ENCODE results near the gene MYBPH.

DNA sequence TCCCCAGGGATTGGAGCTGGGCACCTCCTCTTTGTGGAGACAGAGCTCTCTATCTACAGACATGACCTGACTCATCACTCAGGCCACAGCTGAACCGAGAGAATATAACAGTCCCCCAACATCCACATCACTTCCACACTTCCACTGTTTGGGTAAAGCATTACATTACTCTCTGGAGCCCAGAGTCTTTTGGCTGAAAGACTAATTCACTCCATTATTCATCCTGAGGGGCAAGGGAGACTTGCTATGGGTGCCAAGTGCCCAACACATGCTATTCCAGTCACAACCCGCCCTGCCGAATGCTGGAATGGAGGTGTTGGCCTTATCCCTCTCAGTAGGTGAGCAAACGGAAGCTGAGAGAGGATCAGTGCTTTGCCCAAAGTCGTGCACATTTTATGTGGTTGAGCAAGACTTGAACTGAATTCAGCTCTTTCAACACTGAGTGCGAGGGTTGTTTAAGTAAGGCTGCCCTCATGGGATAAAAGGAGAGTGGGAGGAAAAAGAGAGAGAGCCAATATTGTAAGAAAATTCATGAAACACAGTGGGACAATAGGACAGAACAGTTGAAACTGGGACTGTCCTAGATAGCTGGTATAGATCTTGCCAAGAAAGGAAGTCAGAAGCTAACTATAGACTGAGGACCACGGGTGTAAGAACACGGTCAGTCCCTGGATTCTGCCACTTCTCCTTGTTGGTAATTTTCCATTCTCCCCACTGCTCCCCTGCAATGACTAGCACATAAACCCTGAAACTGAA is 24.4 kb upstream of the MYBPH start:
- TF ChIP-seq, protein P1, sequence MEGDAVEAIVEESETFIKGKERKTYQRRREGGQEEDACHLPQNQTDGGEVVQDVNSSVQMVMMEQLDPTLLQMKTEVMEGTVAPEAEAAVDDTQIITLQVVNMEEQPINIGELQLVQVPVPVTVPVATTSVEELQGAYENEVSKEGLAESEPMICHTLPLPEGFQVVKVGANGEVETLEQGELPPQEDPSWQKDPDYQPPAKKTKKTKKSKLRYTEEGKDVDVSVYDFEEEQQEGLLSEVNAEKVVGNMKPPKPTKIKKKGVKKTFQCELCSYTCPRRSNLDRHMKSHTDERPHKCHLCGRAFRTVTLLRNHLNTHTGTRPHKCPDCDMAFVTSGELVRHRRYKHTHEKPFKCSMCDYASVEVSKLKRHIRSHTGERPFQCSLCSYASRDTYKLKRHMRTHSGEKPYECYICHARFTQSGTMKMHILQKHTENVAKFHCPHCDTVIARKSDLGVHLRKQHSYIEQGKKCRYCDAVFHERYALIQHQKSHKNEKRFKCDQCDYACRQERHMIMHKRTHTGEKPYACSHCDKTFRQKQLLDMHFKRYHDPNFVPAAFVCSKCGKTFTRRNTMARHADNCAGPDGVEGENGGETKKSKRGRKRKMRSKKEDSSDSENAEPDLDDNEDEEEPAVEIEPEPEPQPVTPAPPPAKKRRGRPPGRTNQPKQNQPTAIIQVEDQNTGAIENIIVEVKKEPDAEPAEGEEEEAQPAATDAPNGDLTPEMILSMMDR (IDR thresholded peaks at IDR 0.05): no peak
- no peak for TF ChIP-seq ZFX (IDR thresholded peaks at IDR 0.05; ENCODE audit: borderline replicate concordance)
